MCF 10A (cell line): ENCODE measurements around the gene TMEM169. TPM values are rescaled to one million over a fixed set of nuclear protein-coding genes. Genes with fewer than 3 reads are reported as not detected.

Experiments used
- BruUV-seq: library from RNA; stranded (reverse); fragments of 400-500 nt; replicated peaks from 2 replicates; lab custom pipeline; 2021; lab: Mats Ljungman, UMichigan
- CTCF ChIA-PET: fragments of 300-600 bp; sonication (Branson Sonifier 250); formaldehyde crosslinking; extraction: SDS; loops from one replicate; lab custom pipeline; 2021; ENCODE audit warnings: antibody characterized with exemption, inconsistent platforms; lab: Yijun Ruan, JAX
- POLR2A ChIA-PET: fragments of 300-600, 350-650 bp; sonication (Branson Sonifier 250); formaldehyde crosslinking; extraction: SDS; loops from one replicate; lab custom pipeline; 2020; ENCODE audit warnings: antibody characterized with exemption, inconsistent platforms; lab: Yijun Ruan, JAX
- DNase-seq: peaks from one replicate; pipeline ENCODE4 v3.0.0-alpha.2; 2018; ENCODE audit not compliant: unreplicated experiment
- H3K27ac Mint-ChIP-seq: one replicate; pipeline ENCODE4 v1.8.0; 2022; ENCODE audit warnings: mild to moderate bottlenecking, low read depth, mixed read lengths; ENCODE audit not compliant: unreplicated experiment
- H3K27me3 Mint-ChIP-seq: one replicate; pipeline ENCODE4 v1.8.0; 2022; ENCODE audit warnings: mixed read lengths; ENCODE audit not compliant: insufficient read depth, unreplicated experiment
- H3K36me3 Mint-ChIP-seq: one replicate; pipeline ENCODE4 v1.8.0; 2022; ENCODE audit warnings: mild to moderate bottlenecking, moderate library complexity, mixed read lengths; ENCODE audit not compliant: insufficient read depth, unreplicated experiment
- H3K4me1 Mint-ChIP-seq: one replicate; pipeline ENCODE4 v1.8.0; 2022; ENCODE audit warnings: mixed read lengths; ENCODE audit not compliant: insufficient read depth, unreplicated experiment
- H3K4me3 Mint-ChIP-seq: one replicate; pipeline ENCODE4 v1.8.0; 2022; ENCODE audit warnings: mild to moderate bottlenecking, moderate library complexity, mixed read lengths; ENCODE audit not compliant: unreplicated experiment
- H3K9me3 Mint-ChIP-seq: one replicate; pipeline ENCODE4 v1.8.0; 2022; ENCODE audit warnings: mixed read lengths; ENCODE audit not compliant: unreplicated experiment
- intact Hi-C: fragments of 100-400 bp; cut with micrococcal nuclease; formaldehyde crosslinking; loops from 2 replicates; pipeline ENCODE4 v1.14.1; 2022
- total RNA-seq: library from RNA; stranded (reverse); gene quantifications from 2 replicates; pipeline ENCODE4 v1.2.3, GENCODE V29; 2022
- TF ChIP-seq, protein P1 (sequence below): fragments of 200-600 bp; IDR thresholded peaks from one replicate; pipeline ENCODE4 v1.8.0; 2022; ENCODE audit warnings: antibody characterized with exemption, mild to moderate bottlenecking; ENCODE audit not compliant: unreplicated experiment

Gene TMEM169
- total RNA-seq, 1 experiment from 2014 or later, result 0.35 TPM

DNA sequence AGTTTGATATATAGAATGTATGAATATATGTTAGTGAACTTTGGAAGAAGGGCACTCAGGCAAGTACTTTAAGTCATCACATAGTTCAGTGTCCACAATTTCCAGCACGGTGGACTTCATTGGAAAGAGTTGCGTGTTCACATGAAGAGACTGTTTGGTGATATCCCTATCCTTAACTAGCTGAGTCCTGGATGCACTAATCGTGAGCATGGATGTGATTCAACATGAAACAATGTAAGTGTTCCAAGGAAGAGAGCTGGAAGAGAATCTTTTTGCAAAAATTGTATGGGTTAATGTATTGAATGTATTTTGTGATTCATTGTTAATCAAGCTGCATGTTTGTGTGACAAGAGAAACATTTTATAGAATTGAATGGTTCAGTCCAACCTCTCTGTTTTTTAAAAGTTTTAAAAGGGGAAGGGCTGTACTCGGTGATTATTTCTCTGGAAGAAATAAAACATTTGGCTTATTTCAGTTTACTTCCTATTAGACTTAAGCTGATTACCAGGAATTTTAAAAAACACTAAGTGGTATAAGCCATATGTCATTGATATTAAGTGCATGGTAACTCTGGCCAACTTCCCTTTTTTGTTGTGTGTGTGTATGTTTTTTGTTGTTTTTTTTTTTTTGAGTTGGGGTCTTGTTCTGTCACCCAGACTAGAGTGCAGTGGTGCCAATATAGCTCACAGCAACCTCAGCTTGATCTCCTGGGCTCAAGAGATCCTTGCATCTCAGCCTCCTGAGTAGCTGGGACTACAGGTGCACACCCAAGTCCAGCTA, 36.0 kb downstream of the TMEM169 start:
- intact Hi-C loops, result loop anchor here (10.0 kb wide), 1 partner anchor 377 kb away; the partner anchor contains the start of gene RPL37A
- POLR2A ChIA-PET, result interaction anchor here (0.6 to 3.3 kb wide), 4 partner anchors 8 to 1309 kb away, joined by 3 to 14 read pairs (median 4); partner anchors contain the start of gene XRCC5
- no peak for DNase-seq
- Mint-ChIP-seq H3K27ac (no peak overlapping the region), H3K9me3 (no peaks in the 10 kb centered on the region), H3K4me1 (peaks cover 30% of the 10 kb centered on the region), H3K36me3 (peaks cover 27% of the 10 kb centered on the region), H3K4me3 (no peak overlapping the region), H3K27me3 (no peaks in the 10 kb centered on the region)
- TF ChIP-seq, protein P1, sequence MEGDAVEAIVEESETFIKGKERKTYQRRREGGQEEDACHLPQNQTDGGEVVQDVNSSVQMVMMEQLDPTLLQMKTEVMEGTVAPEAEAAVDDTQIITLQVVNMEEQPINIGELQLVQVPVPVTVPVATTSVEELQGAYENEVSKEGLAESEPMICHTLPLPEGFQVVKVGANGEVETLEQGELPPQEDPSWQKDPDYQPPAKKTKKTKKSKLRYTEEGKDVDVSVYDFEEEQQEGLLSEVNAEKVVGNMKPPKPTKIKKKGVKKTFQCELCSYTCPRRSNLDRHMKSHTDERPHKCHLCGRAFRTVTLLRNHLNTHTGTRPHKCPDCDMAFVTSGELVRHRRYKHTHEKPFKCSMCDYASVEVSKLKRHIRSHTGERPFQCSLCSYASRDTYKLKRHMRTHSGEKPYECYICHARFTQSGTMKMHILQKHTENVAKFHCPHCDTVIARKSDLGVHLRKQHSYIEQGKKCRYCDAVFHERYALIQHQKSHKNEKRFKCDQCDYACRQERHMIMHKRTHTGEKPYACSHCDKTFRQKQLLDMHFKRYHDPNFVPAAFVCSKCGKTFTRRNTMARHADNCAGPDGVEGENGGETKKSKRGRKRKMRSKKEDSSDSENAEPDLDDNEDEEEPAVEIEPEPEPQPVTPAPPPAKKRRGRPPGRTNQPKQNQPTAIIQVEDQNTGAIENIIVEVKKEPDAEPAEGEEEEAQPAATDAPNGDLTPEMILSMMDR, result no peak
- CTCF ChIA-PET, result interaction anchor here (0.7 kb wide), 1 partner anchor 258 kb away, joined by 3 read pairs; no protein-coding TSS in a partner anchor
- BruUV-seq, result no TSS peak

DNA sequence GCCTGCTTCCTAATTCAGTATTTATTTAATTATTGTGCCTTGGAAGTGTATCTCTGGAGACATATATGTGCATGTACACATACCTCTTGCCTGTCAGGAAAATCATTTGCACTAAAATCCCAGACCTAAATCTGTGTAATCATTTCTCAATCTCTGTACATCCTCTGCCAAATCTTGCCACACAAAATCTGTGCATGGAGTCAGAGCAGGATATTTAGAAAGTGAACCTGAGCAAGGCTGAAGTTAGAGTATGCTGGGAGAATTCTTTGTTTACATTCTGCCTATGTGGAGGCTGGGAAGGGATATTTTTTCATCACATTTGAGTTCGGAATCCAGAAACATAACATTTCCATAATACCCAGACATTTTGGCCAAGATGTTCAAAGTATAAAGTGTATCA, 36.8 kb downstream of the TMEM169 start:
- no peak overlapping the region for H3K27ac Mint-ChIP-seq
- H3K4me1 Mint-ChIP-seq, result peaks cover 26% of the 10 kb centered on the region
- CTCF ChIA-PET, result interaction anchor here (0.8 kb wide), 1 partner anchor 44 kb away, joined by 6 read pairs; no protein-coding TSS in a partner anchor
- H3K4me3 Mint-ChIP-seq, result no peak overlapping the region
- no TSS peak for BruUV-seq
- H3K27me3 Mint-ChIP-seq, result no peaks in the 10 kb centered on the region
- no peaks in the 10 kb centered on the region for H3K9me3 Mint-ChIP-seq
- peak; percentile 10 for DNase-seq
- POLR2A ChIA-PET, result interaction anchor here (0.7 to 3.3 kb wide), 5 partner anchors 8 to 150 kb away, joined by 3 to 14 read pairs (median 3); partner anchors contain the start of gene XRCC5
- H3K36me3 Mint-ChIP-seq, result peaks cover 20% of the 10 kb centered on the region
- TF ChIP-seq, protein P1, result no peak
- intact Hi-C loops, result loop anchor here (10.0 kb wide), 1 partner anchor 376 kb away; the partner anchor contains the start of gene RPL37A

DNA sequence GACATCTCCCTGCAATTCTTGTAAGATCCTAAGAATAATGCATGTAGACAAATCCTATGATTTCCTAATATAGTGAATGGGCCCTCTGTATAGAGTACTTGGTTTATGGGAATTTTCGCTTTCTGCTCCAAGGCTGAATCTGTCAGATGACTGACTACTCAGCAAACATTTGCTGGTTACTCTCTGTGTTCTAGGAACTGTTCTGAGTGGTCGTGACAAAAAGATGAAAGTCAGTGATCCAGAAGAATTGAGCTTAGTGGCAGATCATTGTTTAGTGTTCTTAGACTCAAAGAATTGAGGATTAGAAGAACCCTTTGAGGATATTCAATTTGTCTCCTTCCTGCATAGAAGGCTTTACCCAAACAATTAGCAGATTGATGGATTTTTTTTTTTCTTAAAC, 37.4 kb downstream of the TMEM169 start:
- TF ChIP-seq, protein P1, result no peak
- intact Hi-C loops, result loop anchor here (10.0 kb wide), 1 partner anchor 376 kb away; the partner anchor contains the start of gene RPL37A
- Mint-ChIP-seq H3K36me3 (peaks cover 13% of the 10 kb centered on the region), H3K4me1 (peaks cover 19% of the 10 kb centered on the region), H3K9me3 (no peaks in the 10 kb centered on the region), H3K27ac (no peak overlapping the region), H3K27me3 (no peaks in the 10 kb centered on the region), H3K4me3 (no peak overlapping the region)
- ChIA-PET CTCF (interaction anchor here (0.5 to 1.9 kb wide), 4 partner anchors 10 to 43 kb away, joined by 3 to 6 read pairs (median 5); partner anchors contain the start of gene XRCC5), POLR2A (interaction anchor here (0.7 to 3.3 kb wide), 3 partner anchors 9 to 151 kb away, joined by 3 to 14 read pairs (median 3); partner anchors contain the start of gene XRCC5)
- no TSS peak for BruUV-seq
- DNase-seq, result no peak

DNA sequence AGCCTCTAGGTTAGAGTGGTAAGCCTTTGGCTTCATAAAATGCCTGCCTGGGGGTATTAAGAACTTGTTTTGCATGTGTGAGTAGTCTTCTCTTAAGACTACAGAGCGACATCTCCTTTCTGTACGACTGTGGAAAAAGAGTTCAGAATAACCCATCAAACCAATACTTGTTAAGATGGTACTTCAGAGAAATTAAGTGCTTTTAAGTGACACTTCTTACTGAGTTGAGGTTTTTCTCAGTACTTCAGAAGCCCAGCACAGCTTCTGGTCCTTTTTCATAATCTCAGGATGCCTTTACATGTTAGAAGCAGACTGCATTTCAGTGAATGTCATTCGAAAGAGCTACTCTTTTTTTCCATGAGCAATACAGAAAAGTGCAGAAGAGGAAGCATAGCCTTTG, 38.3 kb downstream of the TMEM169 start:
- peaks cover 5% of the 10 kb centered on the region for H3K36me3 Mint-ChIP-seq
- no peak overlapping the region for H3K27ac Mint-ChIP-seq
- H3K4me3 Mint-ChIP-seq, result no peak overlapping the region
- H3K27me3 Mint-ChIP-seq, result no peaks in the 10 kb centered on the region
- TF ChIP-seq, protein P1, result no peak
- no TSS peak for BruUV-seq
- CTCF ChIA-PET, result interaction anchor here (0.5 to 1.9 kb wide), 5 partner anchors 10 to 1566 kb away, joined by 3 to 5 read pairs (median 5); partner anchors contain the start of gene XRCC5
- DNase-seq, result no peak
- no peaks in the 10 kb centered on the region for H3K9me3 Mint-ChIP-seq
- intact Hi-C loops, result loop anchor here (10.0 kb wide), 1 partner anchor 375 kb away; the partner anchor contains the start of gene RPL37A
- POLR2A ChIA-PET, result interaction anchor here (0.7 to 3.3 kb wide), 5 partner anchors 10 to 36 kb away, joined by 3 to 14 read pairs (median 5); partner anchors contain the start of gene XRCC5
- H3K4me1 Mint-ChIP-seq, result peaks cover 15% of the 10 kb centered on the region
